Left ventricle myocardium inferior (tissue), 1 donor: ENCODE measurements around the gene ACTR1A. TPM values are rescaled to one million over a fixed set of nuclear protein-coding genes. Genes with fewer than 3 reads are reported as not detected.

ENCODE experiments used
- DNase-seq: peaks from one replicate; pipeline ENCODE4 v3.0.0-alpha.2; 2020
- H3K27ac ChIP-seq: fragments of 200-600 bp; replicated peaks from 2 replicates; pipeline ENCODE4 v1.8.0; 2021
- H3K27me3 ChIP-seq: fragments of 200-600 bp; 2 replicates; pipeline ENCODE4 v1.8.0; 2021; ENCODE audit warnings: low read depth
- H3K36me3 ChIP-seq: fragments of 200-600 bp; 2 replicates; pipeline ENCODE4 v1.8.0; 2021
- H3K4me1 ChIP-seq: fragments of 200-600 bp; 2 replicates; pipeline ENCODE4 v1.8.0; 2021
- H3K4me3 ChIP-seq: fragments of 200-600 bp; 2 replicates; pipeline ENCODE4 v1.8.0; 2021; ENCODE audit warnings: mild to moderate bottlenecking, moderate library complexity
- H3K9me3 ChIP-seq: fragments of 200-600 bp; replicated peaks from 2 replicates; pipeline ENCODE4 v1.8.0; 2021
- CTCF ChIP-seq: fragments of 200-600 bp; IDR thresholded peaks from 2 replicates; pipeline ENCODE4 v1.8.0; 2021; ENCODE audit warnings: antibody characterized with exemption, mild to moderate bottlenecking, borderline replicate concordance
- intact Hi-C: fragments of 100-400 bp; cut with micrococcal nuclease; formaldehyde crosslinking; loops from one replicate; pipeline ENCODE4 v1.11.0; 2022
- total RNA-seq: library from RNA; stranded (reverse); fragmentation: NEBNext Ultra II Directional; extraction: Animal tissue kit (Norgen Biotek cat#: 25700); gene quantifications from one replicate; pipeline ENCODE4 v1.2.1, GENCODE V29; 2021
- donor health status: DM: no; HTN: yes; CAD: no; lungs with severe emphysema.

ACTR1A gene
- total RNA-seq, 1 donor from 2014 or later, result 103 TPM

GRCh38 chr10:102492983-102493382 is 9.5 kb downstream of the ACTR1A start:
- DNase-seq, result no peak
- intact Hi-C loops, result no loop called here
- H3K4me3 ChIP-seq, result peak overlapping the region; percentile 28
- H3K4me1 ChIP-seq, result peaks cover 69% of the 10 kb centered on the region
- H3K36me3 ChIP-seq, result peaks cover 33% of the 10 kb centered on the region
- no peaks in the 10 kb centered on the region for H3K27me3 ChIP-seq
- no peak for TF ChIP-seq CTCF
- H3K27ac ChIP-seq, result peak overlapping the region; percentile 83
- H3K9me3 ChIP-seq, result no peaks in the 10 kb centered on the region

- TF ChIP-seq CTCF, result no peak
These were observed 10.1 kb downstream of the ACTR1A start for GRCh38 chr10:102492344-102492939.

GRCh38 chr10:102491136-102491535 is 11.4 kb downstream of the ACTR1A start:
- Histone ChIP-seq H3K4me1 (peaks cover 50% of the 10 kb centered on the region), H3K9me3 (no peaks in the 10 kb centered on the region), H3K27ac (peak overlapping the region; percentile 50), H3K4me3 (no peak overlapping the region), H3K36me3 (peaks cover 49% of the 10 kb centered on the region), H3K27me3 (no peaks in the 10 kb centered on the region)
- no peak for DNase-seq
- no peak for TF ChIP-seq CTCF
- intact Hi-C loops, result no loop called here

More at GRCh38 chr10:102492344-102492939, 10.1 kb downstream of the ACTR1A start:
- Histone ChIP-seq H3K36me3 (peaks cover 36% of the 10 kb centered on the region), H3K9me3 (no peaks in the 10 kb centered on the region), H3K4me3 (no peak overlapping the region), H3K4me1 (peaks cover 63% of the 10 kb centered on the region), H3K27ac (peak overlapping the region; percentile 83), H3K27me3 (no peaks in the 10 kb centered on the region)
- intact Hi-C loops, result no loop called here
- no peak for DNase-seq

GRCh38 chr10:102485093-102485784 is 17.3 kb downstream of the ACTR1A start:
- H3K4me1 ChIP-seq, result peaks cover 4% of the 10 kb centered on the region
- H3K27ac ChIP-seq, result no peak overlapping the region
- intact Hi-C loops, result no loop called here
- DNase-seq, result no peak
- TF ChIP-seq CTCF, result no peak
- H3K27me3 ChIP-seq, result no peaks in the 10 kb centered on the region
- H3K4me3 ChIP-seq, result no peak overlapping the region
- no peaks in the 10 kb centered on the region for H3K9me3 ChIP-seq
- H3K36me3 ChIP-seq, result peaks cover 98% of the 10 kb centered on the region

GRCh38 chr10:102484021-102484420 is 18.5 kb downstream of the ACTR1A start:
- H3K9me3 ChIP-seq, result no peaks in the 10 kb centered on the region
- DNase-seq, result no peak
- H3K4me3 ChIP-seq, result no peak overlapping the region
- peaks cover 98% of the 10 kb centered on the region for H3K36me3 ChIP-seq
- H3K27me3 ChIP-seq, result no peaks in the 10 kb centered on the region
- H3K27ac ChIP-seq, result no peak overlapping the region
- TF ChIP-seq CTCF, result no peak
- peaks cover 16% of the 10 kb centered on the region for H3K4me1 ChIP-seq
- intact Hi-C loops, result no loop called here
